DOHH2 (cell line): Measurements from ENCODE around the gene FTO.

Experiments used
- H3F3A ChIP-seq: fragments of 200-600 bp; sonication (generic), shearing (Covaris generic); 2 replicates; pipeline ENCODE4 v1.6.0; 2016; ENCODE audit warnings: antibody characterized with exemption, mild to moderate bottlenecking; ENCODE audit not compliant: control insufficient read depth, insufficient read depth
- H3K27ac ChIP-seq: fragments of 200-600 bp; sonication (generic); 2 replicates; pipeline ENCODE4 v1.5.1; 2014; ENCODE audit warnings: low read depth, mild to moderate bottlenecking, low read length, moderate library complexity
- H3K27me3 ChIP-seq: fragments of 200-600 bp; sonication (generic); 2 replicates; pipeline ENCODE4 v1.6.1; 2014; ENCODE audit warnings: mild to moderate bottlenecking, low read length, mixed read lengths; ENCODE audit not compliant: control insufficient read depth
- H3K36me3 ChIP-seq: fragments of 200-600 bp; sonication (generic); 2 replicates; pipeline ENCODE4 v1.6.1; 2014; ENCODE audit warnings: mild to moderate bottlenecking, low read length, moderate library complexity, mixed read lengths; ENCODE audit not compliant: control insufficient read depth
- H3K4me1 ChIP-seq: fragments of 200-600 bp; sonication (generic); 2 replicates; pipeline ENCODE4 v1.6.1; 2014; ENCODE audit warnings: mild to moderate bottlenecking, low read length, mixed read lengths; ENCODE audit not compliant: control insufficient read depth
- H3K4me2 ChIP-seq: fragments of 200-600 bp; sonication (generic); 2 replicates; pipeline ENCODE4 v1.6.0; 2014; ENCODE audit warnings: mild to moderate bottlenecking, low read length, moderate library complexity
- H3K4me3 ChIP-seq: fragments of 200-600 bp; sonication (generic); 2 replicates; pipeline ENCODE4 v1.5.1; 2014; ENCODE audit warnings: mild to moderate bottlenecking, low read length, mixed read lengths
- H3K79me2 ChIP-seq: fragments of 200-600 bp; sonication (generic); 2 replicates; pipeline ENCODE4 v1.6.1; 2014; ENCODE audit warnings: mild to moderate bottlenecking, low read length, mixed read lengths; ENCODE audit not compliant: control insufficient read depth
- H3K9me2 ChIP-seq: fragments of 200-600 bp; sonication (generic); replicated peaks from 2 replicates; pipeline ENCODE4 v1.6.1; 2014; ENCODE audit warnings: mild to moderate bottlenecking, low read length, mixed read lengths; ENCODE audit not compliant: control insufficient read depth
- H3K9me3 ChIP-seq: fragments of 200-600 bp; sonication (generic); 2 replicates; pipeline ENCODE4 v1.6.1; 2014; ENCODE audit warnings: antibody characterized with exemption, low read length, mixed read lengths; ENCODE audit not compliant: control insufficient read depth, insufficient read depth
- H4K20me1 ChIP-seq: fragments of 200-600 bp; sonication (generic); 2 replicates; pipeline ENCODE4 v1.6.0; 2014; ENCODE audit warnings: low read depth, mild to moderate bottlenecking, antibody characterized with exemption, low read length, moderate library complexity; ENCODE audit not compliant: control insufficient read depth, insufficient read depth
- CTCF ChIP-seq: fragments of 200-600 bp; sonication (generic); IDR thresholded peaks from one replicate; pipeline ENCODE4 v1.5.1; 2014; ENCODE audit warnings: antibody characterized with exemption, mild to moderate bottlenecking, low read depth, low read length; ENCODE audit not compliant: poor library complexity, severe bottlenecking
- EZH2phosphoT487 ChIP-seq: fragments of 200-600 bp; sonication (generic); IDR thresholded peaks from 2 replicates; pipeline ENCODE4 v1.6.1; 2017; ENCODE audit warnings: borderline replicate concordance, mild to moderate bottlenecking, antibody characterized with exemption, low read length, moderate library complexity, mixed read lengths

Gene FTO

GRCh38 chr16:54026456-54026855 lies 322.5 kb downstream of the FTO start:
- TF ChIP-seq EZH2phosphoT487 (no peak), CTCF (no peak)
- Histone ChIP-seq H3K36me3 (no peaks in the 10 kb centered on the region), H3K4me1 (no peaks in the 10 kb centered on the region), H3K79me2 (no peaks in the 10 kb centered on the region), H3K4me2 (no peak overlapping the region), H3F3A (no peaks in the 10 kb centered on the region), H3K27ac (no peak overlapping the region), H4K20me1 (no peaks in the 10 kb centered on the region), H3K27me3 (no peaks in the 10 kb centered on the region), H3K9me2 (no peaks in the 10 kb centered on the region), H3K9me3 (no peaks in the 10 kb centered on the region; the same call in 1 of the 2 replicates), H3K4me3 (no peak overlapping the region)

DNA sequence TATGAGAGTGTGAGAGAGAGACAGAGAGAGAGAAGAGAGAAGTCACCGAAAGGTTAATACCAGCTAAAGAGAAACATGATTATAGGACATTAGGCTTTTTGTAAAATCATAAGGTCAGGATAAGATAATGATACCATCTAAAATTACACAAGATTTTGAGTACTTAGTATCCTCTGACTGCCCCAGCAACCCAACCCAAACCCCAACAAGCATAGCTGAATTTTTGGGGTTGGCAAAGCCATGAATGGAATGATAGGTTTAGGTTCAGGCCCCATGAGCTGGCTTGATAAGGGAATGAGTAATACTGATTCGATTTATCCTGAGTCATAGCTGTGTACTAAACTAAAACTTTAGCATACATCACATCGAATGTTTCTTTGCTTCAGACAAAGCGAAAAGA lies 323.1 kb downstream of the FTO start:
- Histone ChIP-seq H3K9me2 (no peaks in the 10 kb centered on the region), H3K4me1 (no peaks in the 10 kb centered on the region), H3K27me3 (no peaks in the 10 kb centered on the region), H3K27ac (no peak overlapping the region), H3K36me3 (no peaks in the 10 kb centered on the region), H3F3A (no peaks in the 10 kb centered on the region), H3K79me2 (no peaks in the 10 kb centered on the region), H4K20me1 (no peaks in the 10 kb centered on the region), H3K4me3 (no peak overlapping the region), H3K9me3 (no peaks in the 10 kb centered on the region; the same call in 1 of the 2 replicates), H3K4me2 (no peak overlapping the region)
- TF ChIP-seq CTCF, result no peak
- TF ChIP-seq EZH2phosphoT487, result no peak

- TF ChIP-seq EZH2phosphoT487, result no peak
- no peak for TF ChIP-seq CTCF
- Histone ChIP-seq H3K4me3 (no peak overlapping the region), H3K4me1 (no peaks in the 10 kb centered on the region), H3K79me2 (no peaks in the 10 kb centered on the region), H3K9me3 (no peaks in the 10 kb centered on the region; the same call in 1 of the 2 replicates), H3K27me3 (no peaks in the 10 kb centered on the region), H3K36me3 (no peaks in the 10 kb centered on the region), H3K27ac (no peak overlapping the region), H3K9me2 (no peaks in the 10 kb centered on the region), H3K4me2 (no peak overlapping the region), H3F3A (no peaks in the 10 kb centered on the region), H4K20me1 (no peaks in the 10 kb centered on the region)
Observed at GRCh38 chr16:54027558-54027957, 323.6 kb downstream of the FTO start.

DNA sequence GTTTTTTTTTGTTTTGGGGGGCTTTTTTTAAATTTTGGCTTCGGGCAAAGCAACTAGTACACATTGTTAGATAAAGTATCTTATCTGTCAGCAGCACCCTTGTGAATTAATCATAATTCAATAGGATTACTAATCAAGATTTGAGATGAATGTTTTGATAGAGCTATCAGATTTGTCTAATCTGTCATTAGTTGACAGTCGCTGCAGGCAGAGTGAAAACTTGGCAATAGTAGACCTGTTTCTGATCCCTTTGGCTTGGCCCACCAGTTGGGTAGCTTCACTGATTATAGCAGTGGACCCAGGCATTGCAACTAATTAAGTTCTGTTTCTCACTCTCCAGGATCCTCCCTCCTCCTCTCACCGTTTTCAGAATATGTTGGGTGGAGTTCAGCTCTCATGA lies 324.0 kb downstream of the FTO start:
- Histone ChIP-seq H3K4me1 (no peaks in the 10 kb centered on the region), H3K9me3 (no peaks in the 10 kb centered on the region; the same call in 1 of the 2 replicates), H3K9me2 (no peaks in the 10 kb centered on the region), H3K27ac (no peak overlapping the region), H3K79me2 (no peaks in the 10 kb centered on the region), H3F3A (no peaks in the 10 kb centered on the region), H3K4me2 (no peak overlapping the region), H3K36me3 (no peaks in the 10 kb centered on the region), H4K20me1 (no peaks in the 10 kb centered on the region), H3K4me3 (no peak overlapping the region), H3K27me3 (no peaks in the 10 kb centered on the region)
- TF ChIP-seq CTCF (no peak), EZH2phosphoT487 (no peak)
